ENCODE measurements around the gene APOL1. TPM values are rescaled to one million over a fixed set of nuclear protein-coding genes. Genes with fewer than 3 reads are reported as not detected.
"Not testable (repeated sequence)": the region's sequence is repeated elsewhere in the genome, so short reads cannot be mapped to it uniquely, and the experiment has no call there.

Gene APOL1
- total RNA-seq, 4 donors from 2014 or later, result 0.46 to 4.1 (median 2.0) TPM

DNA sequence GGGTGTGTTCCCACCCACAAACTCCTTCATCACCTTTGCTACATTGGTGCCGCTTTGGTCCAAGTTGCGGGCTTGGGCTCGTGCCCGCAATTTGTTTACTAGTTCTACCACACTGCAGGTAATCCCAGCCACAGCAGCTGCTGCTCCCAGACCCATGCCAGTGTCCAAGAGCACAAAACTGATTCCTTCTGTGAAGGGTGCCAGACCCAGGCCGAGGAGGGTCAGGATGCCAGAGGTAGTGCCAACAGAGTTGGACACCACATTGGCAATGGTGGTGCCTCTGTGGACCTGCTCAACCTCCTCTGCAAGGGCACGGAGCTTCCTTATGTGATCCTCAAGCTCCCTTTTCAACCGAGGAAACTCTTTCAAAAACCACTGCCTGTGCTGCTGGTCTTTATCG, 25.1 kb upstream of the APOL1 start:
- intact Hi-C loops (cut with DNase I; ENCODE audit: low total_unique reads), result no loop called here
- 80 to 87% methylated on average over 8 of the region's 8 CpGs for WGBS, 2 donors
- TF ChIP-seq, protein P1, sequence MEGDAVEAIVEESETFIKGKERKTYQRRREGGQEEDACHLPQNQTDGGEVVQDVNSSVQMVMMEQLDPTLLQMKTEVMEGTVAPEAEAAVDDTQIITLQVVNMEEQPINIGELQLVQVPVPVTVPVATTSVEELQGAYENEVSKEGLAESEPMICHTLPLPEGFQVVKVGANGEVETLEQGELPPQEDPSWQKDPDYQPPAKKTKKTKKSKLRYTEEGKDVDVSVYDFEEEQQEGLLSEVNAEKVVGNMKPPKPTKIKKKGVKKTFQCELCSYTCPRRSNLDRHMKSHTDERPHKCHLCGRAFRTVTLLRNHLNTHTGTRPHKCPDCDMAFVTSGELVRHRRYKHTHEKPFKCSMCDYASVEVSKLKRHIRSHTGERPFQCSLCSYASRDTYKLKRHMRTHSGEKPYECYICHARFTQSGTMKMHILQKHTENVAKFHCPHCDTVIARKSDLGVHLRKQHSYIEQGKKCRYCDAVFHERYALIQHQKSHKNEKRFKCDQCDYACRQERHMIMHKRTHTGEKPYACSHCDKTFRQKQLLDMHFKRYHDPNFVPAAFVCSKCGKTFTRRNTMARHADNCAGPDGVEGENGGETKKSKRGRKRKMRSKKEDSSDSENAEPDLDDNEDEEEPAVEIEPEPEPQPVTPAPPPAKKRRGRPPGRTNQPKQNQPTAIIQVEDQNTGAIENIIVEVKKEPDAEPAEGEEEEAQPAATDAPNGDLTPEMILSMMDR (IDR thresholded peaks at IDR 0.05), result no peak
- TF ChIP-seq POLR2A (IDR thresholded peaks at IDR 0.05), result no peak
- no peak for DNase-seq (ENCODE audit: low spot score in 2 of 2)
- no peak overlapping the region for H3K4me3 ChIP-seq (ENCODE audit: low read depth, poor library complexity, severe bottlenecking)

GRCh38 chr22:36228369-36228768, 24.6 kb upstream of the APOL1 start:
- DNase-seq (ENCODE audit: low spot score in 2 of 2); H3K4me3 ChIP-seq (ENCODE audit: low read depth, poor library complexity, severe bottlenecking); intact Hi-C loops (cut with DNase I; ENCODE audit: low total_unique reads): not testable (repeated sequence)
- 96% methylated on average over 1 of the region's 1 CpG for WGBS, 2 donors

- no peak for DNase-seq (ENCODE audit: low spot score in 2 of 2)
- H3K4me3 ChIP-seq (ENCODE audit: low read depth, poor library complexity, severe bottlenecking), result no peak overlapping the region
- no peak for TF ChIP-seq POLR2A (IDR thresholded peaks at IDR 0.05)
- TF ChIP-seq, protein P1 (IDR thresholded peaks at IDR 0.05), result no peak
- intact Hi-C loops (cut with DNase I; ENCODE audit: low total_unique reads), result no loop called here
- 84 to 90% methylated on average over 7 of the region's 7 CpGs for WGBS, 2 donors
These were observed 24.0 kb upstream of the APOL1 start for GRCh38 chr22:36228944-36229343.

- not testable (repeated sequence) for DNase-seq (ENCODE audit: low spot score in 2 of 2); H3K4me3 ChIP-seq (ENCODE audit: low read depth, poor library complexity, severe bottlenecking)
- 100% methylated on average over 3 of the region's 3 CpGs for WGBS, 2 donors
- intact Hi-C loops (cut with DNase I; ENCODE audit: low total_unique reads), result loop anchor here (10.0 kb wide), 1 partner anchor 45 kb away; no protein-coding TSS in a partner anchor
These were observed 23.3 kb upstream of the APOL1 start for GRCh38 chr22:36229649-36230048.

GRCh38 chr22:36231051-36231450, 21.9 kb upstream of the APOL1 start:
- intact Hi-C loops (cut with DNase I; ENCODE audit: low total_unique reads), result loop anchor here (10.0 kb wide), 1 partner anchor 46 kb away; no protein-coding TSS in a partner anchor
- DNase-seq (ENCODE audit: low spot score in 2 of 2); H3K4me3 ChIP-seq (ENCODE audit: low read depth, poor library complexity, severe bottlenecking): not testable (repeated sequence)
- WGBS, 2 donors, result 76 to 81% methylated on average over 5 of the region's 5 CpGs

- 82 to 92% methylated on average over 13 of the region's 13 CpGs for WGBS, 2 donors
- no peak for TF ChIP-seq POLR2A (IDR thresholded peaks at IDR 0.05)
- TF ChIP-seq, protein P1 (IDR thresholded peaks at IDR 0.05), result no peak
- intact Hi-C loops (cut with DNase I; ENCODE audit: low total_unique reads), result loop anchor here (10.0 kb wide), 1 partner anchor 48 kb away; no protein-coding TSS in a partner anchor
- H3K4me3 ChIP-seq (ENCODE audit: low read depth, poor library complexity, severe bottlenecking), result no peak overlapping the region
- DNase-seq (ENCODE audit: low spot score in 2 of 2), result peak in 1 of 2 donors; percentile 80
These were observed 20.1 kb upstream of the APOL1 start for GRCh38 chr22:36232715-36233401.

GRCh38 chr22:36233796-36234195, 19.1 kb upstream of the APOL1 start:
- intact Hi-C loops (cut with DNase I; ENCODE audit: low total_unique reads), result loop anchor here (10.0 kb wide), 1 partner anchor 49 kb away; no protein-coding TSS in a partner anchor
- H3K4me3 ChIP-seq (ENCODE audit: low read depth, poor library complexity, severe bottlenecking), result no peak overlapping the region
- 90 to 94% methylated on average over 7 of the region's 7 CpGs for WGBS, 2 donors
- DNase-seq (ENCODE audit: low spot score in 2 of 2), result peak in 1 of 2 donors; percentile 36
- TF ChIP-seq POLR2A (IDR thresholded peaks at IDR 0.05), result no peak
- TF ChIP-seq, protein P1 (IDR thresholded peaks at IDR 0.05), result no peak

All from lower leg skin (tissue), 4 donors.